Measurements from ENCODE around the gene HEXB.
A peak's percentile ranks its signal among the peaks of the same experiment; 100 is the strongest.

The HEXB gene

GRCh38 chr5:74640450-74640953, 44.5 kb upstream of the HEXB start, which contains the start of gene ENC1:
Gene ENC1, minus strand, starts transcription at chr5:74640728. Its CDS starts 4,243 bp downstream, at chr5:74636485.
- Histone ChIP-seq H3K27ac (ENCODE audit: low read depth, low read length) (no peak within 1 kb of the TSS), H3K79me2 (ENCODE audit: control insufficient read depth, low read length) (no peaks in the 10 kb centered on the region), H3K4me3 (ENCODE audit: low read length) (peak within 1 kb of the TSS; percentile 76), H3K27me3 (ENCODE audit: control insufficient read depth, low read length) (peaks cover 48% of the 10 kb centered on the region), H3K36me3 (ENCODE audit: control insufficient read depth, low read length) (no peaks in the 10 kb centered on the region), H3K4me2 (ENCODE audit: low read length) (peak within 1 kb of the TSS; percentile 90), H4K20me1 (ENCODE audit: control insufficient read depth, insufficient read depth, low read depth, low read length) (0 out of 2 replicates have a peak, but pooled peaks cover 5% of the 10 kb centered on the region), H3K9me3 (ENCODE audit: control insufficient read depth, insufficient read depth, low read length) (no peaks in the 10 kb centered on the region), H3K4me1 (ENCODE audit: control insufficient read depth, low read length) (peaks cover 28% of the 10 kb centered on the region), H3K9me2 (replicated peaks; ENCODE audit: control insufficient read depth, low read length) (no peaks in the 10 kb centered on the region), H3F3A (ENCODE audit: control insufficient read depth, insufficient read depth) (peaks cover 6% of the 10 kb centered on the region; the same call in 1 of the 2 replicates)
- TF ChIP-seq EZH2phosphoT487 (IDR thresholded peaks at IDR 0.05; ENCODE audit: borderline replicate concordance, low read length) = no peak
- peak; percentile 29 for TF ChIP-seq CTCF (IDR thresholded peaks at IDR 0.05; ENCODE audit: low read depth, low read length, poor library complexity, severe bottlenecking)

GRCh38 chr5:74640954-74641734, 43.9 kb upstream of the HEXB start:
- H3K9me2 ChIP-seq (replicated peaks; ENCODE audit: control insufficient read depth, low read length) = no peaks in the 10 kb centered on the region
- peaks cover 6% of the 10 kb centered on the region; the same call in 1 of the 2 replicates for H3F3A ChIP-seq (ENCODE audit: control insufficient read depth, insufficient read depth)
- no peaks in the 10 kb centered on the region for H3K36me3 ChIP-seq (ENCODE audit: control insufficient read depth, low read length)
- H4K20me1 ChIP-seq (ENCODE audit: control insufficient read depth, insufficient read depth, low read depth, low read length) = 0 out of 2 replicates have a peak, but pooled peaks cover 5% of the 10 kb centered on the region
- no peaks in the 10 kb centered on the region for H3K9me3 ChIP-seq (ENCODE audit: control insufficient read depth, insufficient read depth, low read length)
- peak overlapping the region; percentile 76 for H3K4me3 ChIP-seq (ENCODE audit: low read length)
- H3K79me2 ChIP-seq (ENCODE audit: control insufficient read depth, low read length) = no peaks in the 10 kb centered on the region
- peaks cover 28% of the 10 kb centered on the region for H3K4me1 ChIP-seq (ENCODE audit: control insufficient read depth, low read length)
- no peak for TF ChIP-seq EZH2phosphoT487 (IDR thresholded peaks at IDR 0.05; ENCODE audit: borderline replicate concordance, low read length)
- no peak for TF ChIP-seq CTCF (IDR thresholded peaks at IDR 0.05; ENCODE audit: low read depth, low read length, poor library complexity, severe bottlenecking)
- peaks cover 48% of the 10 kb centered on the region for H3K27me3 ChIP-seq (ENCODE audit: control insufficient read depth, low read length)
- peak overlapping the region; percentile 90 for H3K4me2 ChIP-seq (ENCODE audit: low read length)
- no peak overlapping the region for H3K27ac ChIP-seq (ENCODE audit: low read depth, low read length)

GRCh38 chr5:74641735-74642542, 43.1 kb upstream of the HEXB start:
- Histone ChIP-seq H3K9me2 (replicated peaks; ENCODE audit: control insufficient read depth, low read length) (no peaks in the 10 kb centered on the region), H3K4me3 (ENCODE audit: low read length) (peak overlapping the region; percentile 76), H3K27ac (ENCODE audit: low read depth, low read length) (no peak overlapping the region), H3K27me3 (ENCODE audit: control insufficient read depth, low read length) (peaks cover 48% of the 10 kb centered on the region), H4K20me1 (ENCODE audit: control insufficient read depth, insufficient read depth, low read depth, low read length) (0 out of 2 replicates have a peak, but pooled peaks cover 5% of the 10 kb centered on the region), H3K9me3 (ENCODE audit: control insufficient read depth, insufficient read depth, low read length) (no peaks in the 10 kb centered on the region), H3K36me3 (ENCODE audit: control insufficient read depth, low read length) (no peaks in the 10 kb centered on the region), H3K4me2 (ENCODE audit: low read length) (peak overlapping the region; percentile 90), H3K4me1 (ENCODE audit: control insufficient read depth, low read length) (peaks cover 28% of the 10 kb centered on the region), H3F3A (ENCODE audit: control insufficient read depth, insufficient read depth) (peaks cover 6% of the 10 kb centered on the region; the same call in 1 of the 2 replicates), H3K79me2 (ENCODE audit: control insufficient read depth, low read length) (no peaks in the 10 kb centered on the region)
- TF ChIP-seq CTCF (IDR thresholded peaks at IDR 0.05; ENCODE audit: low read depth, low read length, poor library complexity, severe bottlenecking) = peak; percentile 19
- TF ChIP-seq EZH2phosphoT487 (IDR thresholded peaks at IDR 0.05; ENCODE audit: borderline replicate concordance, low read length) = no peak

Measured in DOHH2 (cell line).